ENCODE results near the gene SIGLEC7.

The SIGLEC7 gene

GRCh38 chr19:51156710-51157109 lies 14.6 kb downstream of the SIGLEC7 start:
- no peaks in the 10 kb centered on the region for H4K20me1 ChIP-seq (ENCODE audit: insufficient read depth, low read length)
- no peaks in the 10 kb centered on the region for H3K9me3 ChIP-seq (replicated peaks; ENCODE audit: insufficient read depth, low read length)
- TF ChIP-seq EZH2phosphoT487 (IDR thresholded peaks at IDR 0.05; ENCODE audit: low read length) = no peak
- TF ChIP-seq EZH2 (optimal IDR thresholded peaks at IDR 0.05; ENCODE audit: low read depth, low read length) = no peak
- TF ChIP-seq CTCF (IDR thresholded peaks at IDR 0.05; ENCODE audit: low read length) = no peak
- no peaks in the 10 kb centered on the region for H3K79me2 ChIP-seq (ENCODE audit: low read length)
- H3K36me3 ChIP-seq (replicated peaks; ENCODE audit: insufficient read depth, low read length) = no peaks in the 10 kb centered on the region
- no peak overlapping the region for H3K4me3 ChIP-seq (ENCODE audit: low read length)
- H3K9me2 ChIP-seq (replicated peaks; ENCODE audit: insufficient read depth, low read length) = no peaks in the 10 kb centered on the region
- peaks cover 9% of the 10 kb centered on the region for H3K27me3 ChIP-seq (replicated peaks; ENCODE audit: insufficient read depth, low read length)
- no peak overlapping the region for H3K9ac ChIP-seq (ENCODE audit: low read length)
- H3K27ac ChIP-seq (ENCODE audit: low read length) = no peak overlapping the region
- H3K4me1 ChIP-seq (ENCODE audit: low read length) = no peaks in the 10 kb centered on the region
- no peaks in the 10 kb centered on the region for H3F3A ChIP-seq (ENCODE audit: insufficient read depth, low read length)
- DNase-seq = no peak
- H2AFZ ChIP-seq (ENCODE audit: low read length) = no peak overlapping the region
- no peak overlapping the region for H3K4me2 ChIP-seq (ENCODE audit: low read depth, low read length)

DNA sequence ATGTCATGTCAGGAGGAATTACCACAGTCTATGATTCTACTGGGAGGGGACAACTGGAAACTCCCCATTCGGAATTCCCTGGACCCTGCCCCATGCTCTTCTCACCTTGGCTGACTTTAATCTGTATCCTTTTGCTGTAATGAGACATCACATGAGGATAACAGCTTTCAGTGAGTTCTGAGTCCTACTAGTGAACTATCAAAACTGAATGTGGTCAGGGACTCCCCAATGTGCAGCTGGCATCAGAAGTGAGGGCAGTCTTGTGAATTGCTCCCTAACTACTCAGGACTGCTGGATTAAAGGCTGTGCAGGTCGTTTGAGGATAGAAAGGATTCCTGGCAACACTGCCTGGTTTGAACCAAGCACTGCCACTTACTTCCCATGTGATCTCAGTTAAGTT lies 15.2 kb downstream of the SIGLEC7 start:
- TF ChIP-seq EZH2 (optimal IDR thresholded peaks at IDR 0.05; ENCODE audit: low read depth, low read length) = no peak
- no peak for TF ChIP-seq EZH2phosphoT487 (IDR thresholded peaks at IDR 0.05; ENCODE audit: low read length)
- no peak for TF ChIP-seq CTCF (IDR thresholded peaks at IDR 0.05; ENCODE audit: low read length)
- H3K36me3 ChIP-seq (replicated peaks; ENCODE audit: insufficient read depth, low read length) = no peaks in the 10 kb centered on the region
- no peak for DNase-seq
- no peak overlapping the region for H3K4me3 ChIP-seq (ENCODE audit: low read length)
- H3F3A ChIP-seq (ENCODE audit: insufficient read depth, low read length) = no peaks in the 10 kb centered on the region
- no peaks in the 10 kb centered on the region for H3K79me2 ChIP-seq (ENCODE audit: low read length)
- H3K4me2 ChIP-seq (ENCODE audit: low read depth, low read length) = no peak overlapping the region
- H2AFZ ChIP-seq (ENCODE audit: low read length) = no peak overlapping the region
- no peaks in the 10 kb centered on the region for H3K4me1 ChIP-seq (ENCODE audit: low read length)
- no peak overlapping the region for H3K9ac ChIP-seq (ENCODE audit: low read length)
- H3K9me2 ChIP-seq (replicated peaks; ENCODE audit: insufficient read depth, low read length) = no peaks in the 10 kb centered on the region
- H4K20me1 ChIP-seq (ENCODE audit: insufficient read depth, low read length) = no peaks in the 10 kb centered on the region
- no peak overlapping the region for H3K27ac ChIP-seq (ENCODE audit: low read length)
- peaks cover 6% of the 10 kb centered on the region for H3K27me3 ChIP-seq (replicated peaks; ENCODE audit: insufficient read depth, low read length)
- no peaks in the 10 kb centered on the region for H3K9me3 ChIP-seq (replicated peaks; ENCODE audit: insufficient read depth, low read length)

- no peak overlapping the region for H3K9ac ChIP-seq (ENCODE audit: low read length)
- H3K4me3 ChIP-seq (ENCODE audit: low read length) = no peak overlapping the region
- TF ChIP-seq CTCF (IDR thresholded peaks at IDR 0.05; ENCODE audit: low read length) (peak; percentile 56), EZH2 (optimal IDR thresholded peaks at IDR 0.05; ENCODE audit: low read depth, low read length) (no peak)
- H3F3A ChIP-seq (ENCODE audit: insufficient read depth, low read length) = no peaks in the 10 kb centered on the region
- no peak overlapping the region for H3K27ac ChIP-seq (ENCODE audit: low read length)
- H3K4me2 ChIP-seq (ENCODE audit: low read depth, low read length) = no peak overlapping the region
- H2AFZ ChIP-seq (ENCODE audit: low read length) = no peak overlapping the region
- no peaks in the 10 kb centered on the region for H3K9me3 ChIP-seq (replicated peaks; ENCODE audit: insufficient read depth, low read length)
- no peaks in the 10 kb centered on the region for H4K20me1 ChIP-seq (ENCODE audit: insufficient read depth, low read length)
- no peaks in the 10 kb centered on the region for H3K4me1 ChIP-seq (ENCODE audit: low read length)
- H3K79me2 ChIP-seq (ENCODE audit: low read length) = no peaks in the 10 kb centered on the region
- no peaks in the 10 kb centered on the region for H3K9me2 ChIP-seq (replicated peaks; ENCODE audit: insufficient read depth, low read length)
- no peaks in the 10 kb centered on the region for H3K36me3 ChIP-seq (replicated peaks; ENCODE audit: insufficient read depth, low read length)
- peak; percentile 37 for DNase-seq
- no peaks in the 10 kb centered on the region; the same call in 1 of the 2 replicates for H3K27me3 ChIP-seq (replicated peaks; ENCODE audit: insufficient read depth, low read length)
Measured at GRCh38 chr19:51158474-51159129, 16.5 kb downstream of the SIGLEC7 start.
